ENCODE results near the gene DNASE2.
A peak's percentile ranks its signal among the peaks of the same experiment; 100 is the strongest.
"Not testable (repeated sequence)": the region's sequence is repeated elsewhere in the genome, so short reads cannot be mapped to it uniquely, and the experiment has no call there.

DNASE2 gene

GRCh38 chr19:12881172-12881808, at the start of gene DNASE2:
TSS of gene DNASE2 (minus strand) at chr19:12881449. CDS start at chr19:12881375, 74 bp downstream.
- Histone ChIP-seq H3K4me1 (ENCODE audit: control insufficient read depth, insufficient read depth, low read length) (peaks cover 18% of the 10 kb centered on the region), H3K9ac (ENCODE audit: low read length) (peak within 1 kb of the TSS; percentile 79), H3K4me3 (ENCODE audit: low read length) (peak within 1 kb of the TSS; percentile 44), H3K36me3 (ENCODE audit: control insufficient read depth, insufficient read depth, low read length) (no peaks in the 10 kb centered on the region), H3K9me3 (ENCODE audit: control insufficient read depth, low read length) (peaks cover 4% of the 10 kb centered on the region), H3K27me3 (ENCODE audit: control insufficient read depth, insufficient read depth, low read length) (peaks cover 21% of the 10 kb centered on the region)

DNA sequence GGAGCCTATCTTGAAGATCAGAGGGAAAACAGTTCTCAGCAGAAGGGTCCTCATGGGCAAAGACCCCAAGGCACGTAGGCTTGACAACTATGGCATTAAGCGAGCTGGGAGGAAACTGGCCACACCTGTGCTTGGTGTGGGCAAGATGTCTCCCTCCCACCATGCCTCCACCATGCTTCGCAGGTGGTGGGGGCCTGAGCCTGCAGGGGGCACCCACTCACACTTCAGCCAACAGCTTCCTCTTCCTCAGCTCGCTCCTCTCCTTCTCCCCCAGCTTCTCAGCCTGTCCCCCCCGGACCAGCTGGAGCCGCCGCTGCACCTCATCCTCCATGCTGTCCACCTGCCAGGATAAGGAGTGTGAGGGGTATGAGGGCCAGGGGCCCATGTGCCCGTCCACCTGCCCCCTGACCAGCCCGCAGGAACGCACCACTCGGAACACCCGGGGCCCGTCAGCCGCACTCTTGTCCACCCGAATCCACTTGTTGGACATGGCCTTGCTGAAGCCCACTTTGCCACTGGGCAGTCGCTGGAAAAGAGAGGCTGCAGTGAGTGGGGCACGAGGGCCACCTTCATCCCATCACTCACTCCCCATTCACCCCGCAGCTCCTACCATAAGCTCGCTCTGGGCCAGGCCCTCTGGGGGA, 48.9 kb upstream of the DNASE2 start:
- Histone ChIP-seq H3K36me3 (ENCODE audit: control insufficient read depth, insufficient read depth, low read length) (peaks cover 10% of the 10 kb centered on the region), H3K27me3 (ENCODE audit: control insufficient read depth, insufficient read depth, low read length) (no peaks in the 10 kb centered on the region), H3K4me1 (ENCODE audit: control insufficient read depth, insufficient read depth, low read length) (peaks cover 7% of the 10 kb centered on the region), H3K9ac (ENCODE audit: low read length) (no peak overlapping the region), H3K4me3 (ENCODE audit: low read length) (no peak overlapping the region), H3K9me3 (ENCODE audit: control insufficient read depth, low read length) (no peaks in the 10 kb centered on the region)

- Histone ChIP-seq H3K4me1 (ENCODE audit: control insufficient read depth, insufficient read depth, low read length) (no peaks in the 10 kb centered on the region), H3K27me3 (ENCODE audit: control insufficient read depth, insufficient read depth, low read length) (no peaks in the 10 kb centered on the region), H3K9ac (ENCODE audit: low read length) (no peak overlapping the region), H3K36me3 (ENCODE audit: control insufficient read depth, insufficient read depth, low read length) (peaks cover 12% of the 10 kb centered on the region), H3K4me3 (ENCODE audit: low read length) (no peak overlapping the region), H3K9me3 (ENCODE audit: control insufficient read depth, low read length) (no peaks in the 10 kb centered on the region)
These were observed 43.5 kb upstream of the DNASE2 start for GRCh38 chr19:12924621-12925310.

DNA sequence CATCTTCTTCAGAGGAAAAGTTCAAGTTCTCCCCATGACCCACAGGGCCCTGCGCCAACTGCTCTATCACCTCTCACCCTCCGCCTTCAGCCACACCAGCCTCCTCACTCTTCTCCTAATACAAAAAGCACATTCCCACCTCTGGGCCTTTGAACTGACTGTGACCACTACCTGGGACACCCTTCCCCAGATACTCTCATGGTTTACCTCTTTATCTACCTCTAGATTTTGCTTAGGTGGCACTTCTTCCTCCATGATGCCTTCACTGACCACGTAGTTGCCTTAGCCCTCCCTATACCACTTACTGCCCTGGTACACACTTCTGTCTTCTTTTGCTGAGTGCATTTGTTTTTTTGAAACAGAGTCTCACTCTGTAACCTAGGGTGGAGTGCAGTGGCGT, 41.7 kb upstream of the DNASE2 start:
- H3K36me3 ChIP-seq (ENCODE audit: control insufficient read depth, insufficient read depth, low read length) = peaks cover 12% of the 10 kb centered on the region
- no peak overlapping the region for H3K4me3 ChIP-seq (ENCODE audit: low read length)
- no peaks in the 10 kb centered on the region for H3K4me1 ChIP-seq (ENCODE audit: control insufficient read depth, insufficient read depth, low read length)
- H3K27me3 ChIP-seq (ENCODE audit: control insufficient read depth, insufficient read depth, low read length) = no peaks in the 10 kb centered on the region
- no peaks in the 10 kb centered on the region for H3K9me3 ChIP-seq (ENCODE audit: control insufficient read depth, low read length)
- H3K9ac ChIP-seq (ENCODE audit: low read length) = no peak overlapping the region

DNA sequence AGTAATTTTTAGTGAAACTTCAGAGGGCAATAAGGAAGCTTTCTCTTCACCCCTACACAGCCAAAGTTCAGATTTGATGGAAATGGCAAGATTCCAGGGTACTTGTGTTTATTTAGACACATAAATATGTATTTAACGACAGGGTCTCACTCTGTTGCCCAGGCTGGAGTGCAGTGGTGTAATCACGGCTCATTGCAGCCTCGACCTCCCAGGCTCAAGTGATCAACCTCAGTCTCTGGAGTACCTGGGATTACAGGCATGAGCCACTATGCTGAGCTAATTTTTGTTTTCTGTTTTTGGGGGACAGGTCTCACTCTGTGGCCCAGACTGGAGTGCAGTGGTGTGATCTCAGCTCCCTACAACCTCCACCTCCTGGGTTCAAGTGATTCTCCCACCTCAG, 39.8 kb upstream of the DNASE2 start:
- H3K9ac ChIP-seq (ENCODE audit: low read length) = no peak overlapping the region
- peaks cover 9% of the 10 kb centered on the region for H3K36me3 ChIP-seq (ENCODE audit: control insufficient read depth, insufficient read depth, low read length)
- H3K27me3 ChIP-seq (ENCODE audit: control insufficient read depth, insufficient read depth, low read length) = no peaks in the 10 kb centered on the region
- no peak overlapping the region for H3K4me3 ChIP-seq (ENCODE audit: low read length)
- H3K9me3 ChIP-seq (ENCODE audit: control insufficient read depth, low read length) = no peaks in the 10 kb centered on the region
- H3K4me1 ChIP-seq (ENCODE audit: control insufficient read depth, insufficient read depth, low read length) = no peaks in the 10 kb centered on the region

DNA sequence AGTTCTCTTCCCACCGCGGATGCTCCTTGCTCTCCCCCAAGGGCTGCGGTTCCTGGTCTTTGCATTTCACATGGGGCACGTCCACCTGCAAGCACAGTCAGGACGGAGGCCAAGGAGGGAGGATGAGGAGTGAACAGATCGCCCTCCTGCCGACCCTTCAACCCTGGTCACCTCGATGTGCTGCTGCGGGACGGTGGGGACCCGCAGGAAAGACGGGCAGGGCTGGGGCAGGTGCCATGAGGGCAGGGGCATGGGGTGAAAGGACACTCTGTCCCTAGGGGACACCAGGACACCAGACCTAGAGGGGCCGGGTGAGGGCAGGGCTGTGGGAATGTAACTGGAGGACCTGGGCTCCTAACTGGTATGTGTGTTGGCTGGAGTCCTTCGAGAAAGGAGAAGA, 37.0 kb upstream of the DNASE2 start:
- Histone ChIP-seq H3K27me3 (ENCODE audit: control insufficient read depth, insufficient read depth, low read length) (no peaks in the 10 kb centered on the region), H3K36me3 (ENCODE audit: control insufficient read depth, insufficient read depth, low read length) (no peaks in the 10 kb centered on the region), H3K9me3 (ENCODE audit: control insufficient read depth, low read length) (no peaks in the 10 kb centered on the region), H3K4me3 (ENCODE audit: low read length) (no peak overlapping the region), H3K9ac (ENCODE audit: low read length) (no peak overlapping the region), H3K4me1 (ENCODE audit: control insufficient read depth, insufficient read depth, low read length) (peaks cover 7% of the 10 kb centered on the region)

- not testable (repeated sequence) for H3K36me3 ChIP-seq (ENCODE audit: control insufficient read depth, insufficient read depth, low read length); H3K4me3 ChIP-seq (ENCODE audit: low read length); H3K9me3 ChIP-seq (ENCODE audit: control insufficient read depth, low read length); H3K27me3 ChIP-seq (ENCODE audit: control insufficient read depth, insufficient read depth, low read length); H3K9ac ChIP-seq (ENCODE audit: low read length)
- peaks cover 19% of the 10 kb centered on the region for H3K4me1 ChIP-seq (ENCODE audit: control insufficient read depth, insufficient read depth, low read length)
These were observed 34.6 kb upstream of the DNASE2 start for GRCh38 chr19:12915860-12916259.

- Histone ChIP-seq H3K36me3 (ENCODE audit: control insufficient read depth, insufficient read depth, low read length) (no peaks in the 10 kb centered on the region), H3K27me3 (ENCODE audit: control insufficient read depth, insufficient read depth, low read length) (no peaks in the 10 kb centered on the region), H3K9me3 (ENCODE audit: control insufficient read depth, low read length) (no peaks in the 10 kb centered on the region), H3K9ac (ENCODE audit: low read length) (no peak overlapping the region), H3K4me3 (ENCODE audit: low read length) (no peak overlapping the region), H3K4me1 (ENCODE audit: control insufficient read depth, insufficient read depth, low read length) (peaks cover 19% of the 10 kb centered on the region)
These were observed 32.8 kb upstream of the DNASE2 start for GRCh38 chr19:12913851-12914690.

DNA sequence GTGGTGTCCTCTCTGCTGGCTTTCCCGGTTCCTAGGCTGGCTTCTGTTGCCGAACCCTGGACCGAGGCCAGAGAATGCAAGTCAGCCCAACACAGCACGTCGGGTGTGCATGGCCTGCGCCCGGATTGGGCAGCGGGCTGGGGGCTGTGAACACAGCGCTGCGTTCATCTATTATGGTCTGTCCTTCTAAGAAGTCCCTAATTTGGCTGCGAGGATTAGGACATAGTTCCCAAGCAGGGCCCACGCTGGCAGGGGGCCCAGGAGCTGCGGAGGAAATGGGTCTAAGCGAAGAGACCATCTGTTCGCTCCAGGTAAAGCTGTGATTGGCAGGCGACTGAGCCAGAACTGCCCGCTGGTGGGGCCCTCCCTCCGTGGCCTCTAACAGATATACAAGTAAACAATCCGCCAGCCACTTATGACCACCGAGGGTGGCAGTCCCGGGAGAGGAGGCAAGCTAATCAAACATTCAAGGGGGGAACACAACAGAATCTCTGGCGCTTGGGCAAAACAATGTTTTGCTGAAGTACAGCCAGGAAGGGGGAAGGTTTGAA, 31.8 kb upstream of the DNASE2 start:
- Histone ChIP-seq H3K9ac (ENCODE audit: low read length) (peak overlapping the region; percentile 38), H3K4me1 (ENCODE audit: control insufficient read depth, insufficient read depth, low read length) (peaks cover 19% of the 10 kb centered on the region), H3K36me3 (ENCODE audit: control insufficient read depth, insufficient read depth, low read length) (no peaks in the 10 kb centered on the region), H3K27me3 (ENCODE audit: control insufficient read depth, insufficient read depth, low read length) (no peaks in the 10 kb centered on the region), H3K9me3 (ENCODE audit: control insufficient read depth, low read length) (no peaks in the 10 kb centered on the region), H3K4me3 (ENCODE audit: low read length) (no peak overlapping the region)

DNA sequence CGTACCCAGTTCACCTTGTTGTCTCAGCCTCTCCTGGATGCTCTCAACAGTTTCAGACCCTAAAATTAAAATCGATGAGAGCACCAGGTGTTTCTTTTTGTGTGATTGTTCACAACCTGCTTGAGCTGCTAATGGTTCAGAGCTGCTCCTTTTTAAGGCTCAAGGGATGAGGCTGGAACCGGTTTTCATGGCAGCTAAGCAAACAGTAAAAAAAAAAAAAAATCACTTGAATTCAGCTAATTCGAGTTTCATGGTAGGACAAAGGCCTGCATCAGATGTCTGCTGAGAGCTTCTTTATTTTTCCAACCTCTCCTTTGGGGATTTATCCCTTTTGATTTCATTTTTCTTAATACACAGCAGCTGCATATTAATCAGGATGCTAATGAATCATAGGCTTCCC, 31.3 kb upstream of the DNASE2 start:
- Histone ChIP-seq H3K4me1 (ENCODE audit: control insufficient read depth, insufficient read depth, low read length) (peaks cover 19% of the 10 kb centered on the region), H3K9ac (ENCODE audit: low read length) (no peak overlapping the region), H3K27me3 (ENCODE audit: control insufficient read depth, insufficient read depth, low read length) (no peaks in the 10 kb centered on the region), H3K4me3 (ENCODE audit: low read length) (no peak overlapping the region), H3K9me3 (ENCODE audit: control insufficient read depth, low read length) (no peaks in the 10 kb centered on the region), H3K36me3 (ENCODE audit: control insufficient read depth, insufficient read depth, low read length) (no peaks in the 10 kb centered on the region)

GRCh38 chr19:12907166-12907565, 25.9 kb upstream of the DNASE2 start:
- peaks cover 1% of the 10 kb centered on the region for H3K4me1 ChIP-seq (ENCODE audit: control insufficient read depth, insufficient read depth, low read length)
- no peaks in the 10 kb centered on the region for H3K27me3 ChIP-seq (ENCODE audit: control insufficient read depth, insufficient read depth, low read length)
- H3K4me3 ChIP-seq (ENCODE audit: low read length) = no peak overlapping the region
- no peaks in the 10 kb centered on the region for H3K9me3 ChIP-seq (ENCODE audit: control insufficient read depth, low read length)
- H3K36me3 ChIP-seq (ENCODE audit: control insufficient read depth, insufficient read depth, low read length) = no peaks in the 10 kb centered on the region
- H3K9ac ChIP-seq (ENCODE audit: low read length) = no peak overlapping the region
